Skin of body (tissue), 2 donors: ENCODE results near the gene CTPS1. TPM values are rescaled to one million over a fixed set of nuclear protein-coding genes. Genes with fewer than 3 reads are reported as not detected.

Source experiments
- small RNA-seq: library from RNA; depleted of rRNA; stranded (forward); fragments of <200 nt; gene quantifications from one replicate; pipeline ENCODE3, GENCODE V24; 2014; ENCODE audit warnings: low replicate concordance
- total RNA-seq: library from RNA; depleted of rRNA; stranded (reverse); fragments of >200 nt; gene quantifications from one replicate; pipeline ENCODE4 v1.2.3, GENCODE V29; 2014

Gene CTPS1
- total RNA-seq, 1 donor from 2014 or later, result 19.9 TPM

Small RNA genes lying within 50 kb of the gene (small RNA-seq; reads per million reads assigned to genes)
- not detected for gene UBE2V1P8

Other genes with a start within 250 kb of the CTPS1 start
- 1.8 TPM for gene KCNQ4, start 195.9 kb upstream of the CTPS1 start, total RNA-seq
- 8.3 TPM for gene CITED4, start 117.3 kb upstream of the CTPS1 start, total RNA-seq
- gene SLFNL1, start 42.0 kb downstream of the CTPS1 start, total RNA-seq, result 0.30 TPM